ENCODE results near the gene LTBP2. TPM values are rescaled to one million over a fixed set of nuclear protein-coding genes. Genes with fewer than 3 reads are reported as not detected.

LTBP2 gene
- total and polyA plus RNA-seq, 7 donors = 2.4 to 51.4 (median 11.8) TPM

- Histone ChIP-seq H3K27me3 (ENCODE audit: insufficient read depth in 3 of 3, low read length in 2 of 3) (no peaks in the 10 kb centered on the region), H3K36me3 (ENCODE audit: insufficient read depth in 1 of 2, low read depth in 1 of 2) (no peaks in the 10 kb centered on the region), H3K4me1 (no peaks in the 10 kb centered on the region), H3K9me3 (no peaks in the 10 kb centered on the region), H3K27ac (no peak overlapping the region), H3K4me3 (no peak overlapping the region)
- peak in 1 of 2 donors; percentile 73 for DNase-seq
- 52 to 58% (median 54%) methylated on average over 15 of the region's 15 CpGs for WGBS, 3 donors
- peak in 2 of 4 donors; percentile 41 to 56 for ATAC-seq
- intact Hi-C loops (cut with DNase I) = no loop called here
- no peak for TF ChIP-seq CTCF (IDR thresholded peaks at IDR 0.05)
Measured at GRCh38 chr14:74630881-74631690, 19.0 kb upstream of the LTBP2 start.

- no peaks in the 10 kb centered on the region for H3K36me3 ChIP-seq (ENCODE audit: insufficient read depth in 1 of 2, low read depth in 1 of 2)
- intact Hi-C loops (cut with DNase I) = no loop called here
- 73 to 91% (median 79%) methylated on average over 5 of the region's 5 CpGs for WGBS, 3 donors
Measured at GRCh38 chr14:74628418-74628817, 16.4 kb upstream of the LTBP2 start.

GRCh38 chr14:74627076-74627475 is 15.0 kb upstream of the LTBP2 start:
- no peaks in the 10 kb centered on the region for H3K36me3 ChIP-seq (ENCODE audit: insufficient read depth in 1 of 2, low read depth in 1 of 2)
- H3K9me3 ChIP-seq = no peaks in the 10 kb centered on the region
- 78 to 84% (median 82%) methylated on average over 7 to 8 of the region's 8 CpGs for WGBS, 3 donors
- H3K4me1 ChIP-seq = no peaks in the 10 kb centered on the region
- H3K27me3 ChIP-seq (ENCODE audit: insufficient read depth in 3 of 3, low read length in 2 of 3) = peaks cover 0 to 2% (median 0%) of the 10 kb centered on the region in 3 donors
- no peak for TF ChIP-seq CTCF (IDR thresholded peaks at IDR 0.05)
- DNase-seq = no peak
- no peak overlapping the region for H3K4me3 ChIP-seq
- H3K27ac ChIP-seq = no peak overlapping the region
- no peak for ATAC-seq
- intact Hi-C loops (cut with DNase I) = no loop called here

More at GRCh38 chr14:74628418-74628817, 16.4 kb upstream of the LTBP2 start:
- H3K27me3 ChIP-seq (ENCODE audit: insufficient read depth in 3 of 3, low read length in 2 of 3) = no peaks in the 10 kb centered on the region
- no peaks in the 10 kb centered on the region for H3K9me3 ChIP-seq
- no peaks in the 10 kb centered on the region for H3K4me1 ChIP-seq
- no peak overlapping the region for H3K4me3 ChIP-seq
- DNase-seq (no peak), ATAC-seq (no peak)
- H3K27ac ChIP-seq = no peak overlapping the region
- no peak for TF ChIP-seq CTCF (IDR thresholded peaks at IDR 0.05)

GRCh38 chr14:74622257-74622656 is 10.2 kb upstream of the LTBP2 start:
- DNase-seq = no peak
- intact Hi-C loops (cut with DNase I) = no loop called here

More at GRCh38 chr14:74622257-74622656, 10.2 kb upstream of the LTBP2 start:
- WGBS, 3 donors = 75 to 82% (median 80%) methylated on average over 5 of the region's 5 CpGs
- Histone ChIP-seq H3K27me3 (ENCODE audit: insufficient read depth in 3 of 3, low read length in 2 of 3) (peaks cover 0 to 2% (median 0%) of the 10 kb centered on the region in 3 donors), H3K4me1 (no peaks in the 10 kb centered on the region), H3K9me3 (no peaks in the 10 kb centered on the region), H3K4me3 (no peak overlapping the region), H3K27ac (no peak overlapping the region), H3K36me3 (ENCODE audit: insufficient read depth in 1 of 2, low read depth in 1 of 2) (no peaks in the 10 kb centered on the region)
- ATAC-seq = no peak
- TF ChIP-seq CTCF (IDR thresholded peaks at IDR 0.05) = no peak
